IMR-90 (cell line): ENCODE measurements around the gene IQGAP2. TPM values are rescaled to one million over a fixed set of nuclear protein-coding genes. Genes with fewer than 3 reads are reported as not detected.

Source experiments
- ATAC-seq: fragments of 200-7000 bp; cut with Tn5 transposase; 2 replicates; pipeline ENCODE4 v1.9.1; 2020; ENCODE audit warnings: low read depth, mild to moderate bottlenecking, moderate library complexity
- BruUV-seq: library from RNA; stranded (reverse); fragments of 400-500 nt; replicated peaks from 2 replicates; lab custom pipeline; 2021; lab: Mats Ljungman, UMichigan
- CTCF ChIA-PET: fragments of 300-600 bp; formaldehyde crosslinking; extraction: SDS; loops from one replicate; lab custom pipeline; 2021; ENCODE audit warnings: antibody characterized with exemption; lab: Yijun Ruan, JAX
- POLR2A ChIA-PET: fragments of 300-600 bp; sonication (Branson Sonifier 250); formaldehyde crosslinking; loops from one replicate; lab custom pipeline; 2022; ENCODE audit warnings: antibody characterized with exemption; ENCODE audit not compliant: unreplicated experiment; lab: Charles Lee
- DNase-seq: peaks from one replicate; pipeline ENCODE4 v3.0.0; 2013
- H2AFZ ChIP-seq: replicated peaks from 2 replicates; pipeline ENCODE3; 2013; ENCODE audit warnings: low read length, mild to moderate bottlenecking; ENCODE audit not compliant: poor library complexity
- H2AK5ac ChIP-seq: 2 replicates; pipeline ENCODE4 v1.6.1; 2013; ENCODE audit warnings: low read depth, low read length, inconsistent platforms
- H2AK9ac ChIP-seq: replicated peaks from 2 replicates; pipeline ENCODE3; 2013; ENCODE audit warnings: mild to moderate bottlenecking, low read depth, low read length, moderate library complexity; ENCODE audit not compliant: poor library complexity
- H2BK120ac ChIP-seq: 2 replicates; pipeline ENCODE4 v1.6.1; 2013; ENCODE audit warnings: low read depth, low read length, inconsistent platforms
- H2BK15ac ChIP-seq: 3 replicates; pipeline ENCODE4 v1.6.1; 2013; ENCODE audit warnings: low read depth, low read length, inconsistent platforms
- H2BK20ac ChIP-seq: 2 replicates; pipeline ENCODE4 v1.6.1; 2013; ENCODE audit warnings: low read depth, mild to moderate bottlenecking, inconsistent platforms, low read length, moderate library complexity
- H2BK5ac ChIP-seq: 2 replicates; pipeline ENCODE4 v1.6.1; 2013; ENCODE audit warnings: mild to moderate bottlenecking, low read depth, low read length, inconsistent platforms; ENCODE audit not compliant: poor library complexity, severe bottlenecking
- H3K14ac ChIP-seq: replicated peaks from 2 replicates; pipeline ENCODE4 v1.6.1; 2013; ENCODE audit warnings: low read depth, low read length, inconsistent platforms
- H3K18ac ChIP-seq: 2 replicates; pipeline ENCODE4 v1.6.1; 2013; ENCODE audit warnings: low read depth, low read length, control low read depth
- H3K23ac ChIP-seq: 2 replicates; pipeline ENCODE4 v1.6.1; 2013; ENCODE audit warnings: low read depth, low read length, inconsistent platforms
- H3K27ac ChIP-seq: 2 replicates; pipeline ENCODE4 v1.5.1; 2013; ENCODE audit warnings: mild to moderate bottlenecking, control low read depth, low read length; ENCODE audit not compliant: insufficient read depth
- H3K27me3 ChIP-seq: 2 replicates; pipeline ENCODE4 v1.6.1; 2013; ENCODE audit warnings: low read length; ENCODE audit not compliant: control insufficient read depth, insufficient read depth
- H3K36me3 ChIP-seq: 2 replicates; pipeline ENCODE4 v1.6.1; 2013; ENCODE audit warnings: low read length, mixed read lengths; ENCODE audit not compliant: control insufficient read depth, insufficient read depth
- H3K4ac ChIP-seq: 2 replicates; pipeline ENCODE4 v1.6.1; 2013; ENCODE audit warnings: low read depth, low read length, inconsistent platforms
- H3K4me1 ChIP-seq: 2 replicates; pipeline ENCODE4 v1.6.1; 2013; ENCODE audit warnings: low read length, mixed read lengths; ENCODE audit not compliant: control insufficient read depth, insufficient read depth
- H3K4me2 ChIP-seq: 2 replicates; pipeline ENCODE4 v1.6.1; 2013; ENCODE audit warnings: low read depth, mild to moderate bottlenecking, control low read depth, low read length, moderate library complexity
- H3K4me3 ChIP-seq: 2 replicates; pipeline ENCODE4 v1.5.1; 2013; ENCODE audit warnings: low read depth, mild to moderate bottlenecking, control low read depth, low read length, moderate library complexity; ENCODE audit not compliant: insufficient read depth
- H3K56ac ChIP-seq: 2 replicates; pipeline ENCODE4 v1.6.1; 2013; ENCODE audit warnings: low read length, inconsistent platforms; ENCODE audit not compliant: insufficient read depth; ENCODE audit errors: extremely low read depth
- H3K79me1 ChIP-seq, 2 experiments: 2 replicates each; pipeline ENCODE4 v1.6.1; 2013; ENCODE audit warnings: low read length in 2 of 2, inconsistent platforms in 1 of 2, low read depth in 1 of 2
- H3K9ac ChIP-seq: 2 replicates; pipeline ENCODE4 v1.6.1; 2013; ENCODE audit warnings: low read depth, low read length, control low read depth
- H3K9me1 ChIP-seq: 2 replicates; pipeline ENCODE4 v1.6.1; 2013; ENCODE audit warnings: low read length, inconsistent platforms; ENCODE audit not compliant: insufficient read depth
- H3K9me3 ChIP-seq: 2 replicates; pipeline ENCODE4 v1.6.1; 2013; ENCODE audit warnings: low read length; ENCODE audit not compliant: control insufficient read depth, insufficient read depth
- H4K20me1 ChIP-seq: 2 replicates; pipeline ENCODE4 v1.6.1; 2013; ENCODE audit warnings: low read length, inconsistent platforms; ENCODE audit not compliant: insufficient read depth
- H4K5ac ChIP-seq: 2 replicates; pipeline ENCODE4 v1.6.1; 2013; ENCODE audit warnings: mild to moderate bottlenecking, low read depth, low read length, control low read depth
- H4K8ac ChIP-seq, 2 experiments: 2 replicates each; pipeline ENCODE4 v1.6.1; 2013; ENCODE audit warnings: low read depth in 2 of 2, low read length in 2 of 2, control low read depth in 1 of 2, inconsistent platforms in 1 of 2
- H4K91ac ChIP-seq: 2 replicates; pipeline ENCODE4 v1.6.1; 2013; ENCODE audit warnings: low read depth, low read length, inconsistent platforms; ENCODE audit not compliant: insufficient read depth
- FOS ChIP-seq: fragments of 150-350 bp; IDR thresholded peaks from 2 replicates; pipeline ENCODE4 v1.6.1; 2016; ENCODE audit warnings: low read depth, low read length
- RAD21 ChIP-seq: IDR thresholded peaks from 2 replicates; pipeline ENCODE4 v1.6.1; 2012; ENCODE audit warnings: low read length, improper control_type of control experiment
- SMC3 ChIP-seq: fragments of 150-350 bp; IDR thresholded peaks from 2 replicates; pipeline ENCODE4 v1.6.1; 2016; ENCODE audit warnings: low read depth, mild to moderate bottlenecking, antibody characterized with exemption, low read length, moderate library complexity
- WGBS, 2 experiments: methylation state at CpG; one replicate each; pipeline versions ENCODE4 v1.1.5 to v1.1.7; 2013; ENCODE audit warnings: missing lambda C conversion rate in 2 of 2; ENCODE audit not compliant: insufficient read length in 1 of 2; ENCODE audit errors: extremely low coverage in 2 of 2; 5-methylcytosine and 5-hydroxymethylcytosine counted together
- dilution Hi-C: fragments of 300-500 bp; cut with HindIII; formaldehyde crosslinking; loops from one replicate; pipeline ENCODE4 v1.14.3; 2018; ENCODE audit warnings: low sequenced_read_pairs; ENCODE audit not compliant: unreplicated experiment
- in situ Hi-C: fragments of 300-500 bp; cut with MboI; formaldehyde crosslinking; loops from 3 replicates; pipeline ENCODE4 v1.14.3; 2019; ENCODE audit warnings: low sequenced_read_pairs, inconsistent platforms, mixed read lengths
- intact Hi-C: fragments of 100-400 bp; cut with micrococcal nuclease; formaldehyde crosslinking; loops from 2 replicates; pipeline ENCODE4 v1.10.0; 2022
- polyA plus RNA-seq, 3 experiments: library from polyadenylated mRNA; depleted of rRNA; stranded (reverse); fragments of >200 nt; gene quantifications; 2 replicates each; pipeline ENCODE4 v1.2.3, GENCODE V29; 2012; ENCODE audit warnings: low replicate concordance in 1 of 3
- total RNA-seq: library from RNA; depleted of rRNA; stranded (reverse); fragments of >200 nt; gene quantifications from 2 replicates; pipeline ENCODE4 v1.2.3, GENCODE V29; 2012
- TF ChIP-seq, protein P1 (sequence below): conservative IDR thresholded peaks from 2 replicates; pipeline ENCODE4 v1.5.1; 2012; ENCODE audit warnings: mild to moderate bottlenecking, low read depth, low read length, improper control_type of control experiment

Gene IQGAP2
- total and polyA plus RNA-seq, 2 of the 4 experiments (the other 2 are of a cell fraction): 0.21 to 0.36 TPM

DNA sequence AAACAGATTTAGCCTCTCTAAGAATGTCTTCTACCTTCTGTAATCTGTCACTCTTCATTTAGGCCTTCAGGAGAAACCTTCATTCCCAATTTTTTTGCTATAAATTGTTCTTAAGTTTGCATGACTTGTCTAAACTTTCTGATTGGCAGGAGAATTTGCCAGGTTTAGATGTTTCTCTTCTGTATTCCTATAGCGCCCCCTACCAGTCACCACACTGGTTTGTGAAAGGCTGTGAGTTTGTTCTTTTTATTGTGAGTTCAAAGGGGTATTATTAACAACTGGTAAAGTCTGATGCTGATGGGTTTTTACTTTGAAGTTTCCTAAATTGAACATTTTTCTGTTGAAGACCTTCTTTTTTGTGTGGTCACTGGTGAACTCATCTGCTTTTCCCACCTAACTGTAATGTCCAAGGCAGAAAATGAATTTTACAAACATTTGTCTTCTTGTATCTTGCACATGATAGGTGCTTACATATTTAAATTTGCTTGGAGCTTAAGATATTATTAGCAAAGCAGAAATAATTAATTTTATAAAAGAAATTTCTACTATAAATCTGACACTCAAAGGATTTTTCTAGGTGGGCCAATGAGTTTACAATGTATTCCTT lies 238.5 kb downstream of the IQGAP2 start:
- ATAC-seq (peak; percentile 69), DNase-seq (peak; percentile 79)
- in situ Hi-C loops (no loop called here), dilution Hi-C loops (no loop called here), intact Hi-C loops (loop anchor here (1.0 to 5.0 kb wide), 3 partner anchors 40 to 133 kb away; partner anchors contain the start of gene F2R)
- H3K4me1 ChIP-seq: peaks cover 10% of the 10 kb centered on the region
- TF ChIP-seq, protein P1, sequence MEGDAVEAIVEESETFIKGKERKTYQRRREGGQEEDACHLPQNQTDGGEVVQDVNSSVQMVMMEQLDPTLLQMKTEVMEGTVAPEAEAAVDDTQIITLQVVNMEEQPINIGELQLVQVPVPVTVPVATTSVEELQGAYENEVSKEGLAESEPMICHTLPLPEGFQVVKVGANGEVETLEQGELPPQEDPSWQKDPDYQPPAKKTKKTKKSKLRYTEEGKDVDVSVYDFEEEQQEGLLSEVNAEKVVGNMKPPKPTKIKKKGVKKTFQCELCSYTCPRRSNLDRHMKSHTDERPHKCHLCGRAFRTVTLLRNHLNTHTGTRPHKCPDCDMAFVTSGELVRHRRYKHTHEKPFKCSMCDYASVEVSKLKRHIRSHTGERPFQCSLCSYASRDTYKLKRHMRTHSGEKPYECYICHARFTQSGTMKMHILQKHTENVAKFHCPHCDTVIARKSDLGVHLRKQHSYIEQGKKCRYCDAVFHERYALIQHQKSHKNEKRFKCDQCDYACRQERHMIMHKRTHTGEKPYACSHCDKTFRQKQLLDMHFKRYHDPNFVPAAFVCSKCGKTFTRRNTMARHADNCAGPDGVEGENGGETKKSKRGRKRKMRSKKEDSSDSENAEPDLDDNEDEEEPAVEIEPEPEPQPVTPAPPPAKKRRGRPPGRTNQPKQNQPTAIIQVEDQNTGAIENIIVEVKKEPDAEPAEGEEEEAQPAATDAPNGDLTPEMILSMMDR: peak; percentile 94
- TF ChIP-seq SMC3: peak; percentile 90
- TF ChIP-seq RAD21: peak; percentile 93
- no peak for TF ChIP-seq FOS
- no peak overlapping the region for H3K27ac ChIP-seq
- no peaks in the 10 kb centered on the region for H3K79me1 ChIP-seq
- H3K23ac ChIP-seq: no peak overlapping the region
- no peak overlapping the region for H3K4me3 ChIP-seq
- H3K9ac ChIP-seq: no peak overlapping the region
- H3K14ac ChIP-seq: no peak overlapping the region
- peak overlapping the region; percentile 96; the same call in 1 of the 2 replicates for H2BK120ac ChIP-seq
- H3K4me2 ChIP-seq: no peak overlapping the region
- no peak overlapping the region; the same call in 1 of the 3 replicates for H2BK15ac ChIP-seq
- no peaks in the 10 kb centered on the region for H3K36me3 ChIP-seq
- no peak overlapping the region; the same call in 1 of the 2 replicates for H3K4ac ChIP-seq
- peak overlapping the region; percentile 70; the same call in 1 of the 2 replicates for H3K18ac ChIP-seq
- H4K20me1 ChIP-seq: no peaks in the 10 kb centered on the region
- ChIA-PET CTCF (interaction anchor here (0.6 to 1.4 kb wide), 3 partner anchors 10 to 133 kb away, joined by 3 to 4 read pairs (median 4); no protein-coding TSS in a partner anchor), POLR2A (no interaction called here)
- H3K27me3 ChIP-seq: no peaks in the 10 kb centered on the region
- BruUV-seq: no TSS peak
- H2AK9ac ChIP-seq: no peak overlapping the region
- no peak overlapping the region for H2AFZ ChIP-seq
- H3K9me1 ChIP-seq: peaks cover 7% of the 10 kb centered on the region; the same call in 1 of the 2 replicates
- H2BK5ac ChIP-seq: peak overlapping the region; percentile 63
- peak overlapping the region in 1 of 2 experiments; percentile 94; a peak in 2 of 4 replicates for H4K8ac ChIP-seq
- H2BK20ac ChIP-seq: peak overlapping the region; percentile 34
- H3K56ac ChIP-seq: no peak overlapping the region
- no peak overlapping the region for H4K5ac ChIP-seq
- no peak overlapping the region for H4K91ac ChIP-seq
- H2AK5ac ChIP-seq: no peak overlapping the region
- H3K9me3 ChIP-seq: no peaks in the 10 kb centered on the region
- WGBS, 2 experiments: no CpG with 5 or more reads among the region's 1 CpG
